Measurements from ENCODE around the gene IFNG.

Gene IFNG

GRCh38 chr12:68169213-68169889 lies 9.8 kb upstream of the IFNG start:
- in situ Hi-C loops (cut with MboI; ENCODE audit: low sequenced_read_pairs): no loop called here

- in situ Hi-C loops (cut with MboI; ENCODE audit: low sequenced_read_pairs): no loop called here
Observed at GRCh38 chr12:68166317-68166831, 6.8 kb upstream of the IFNG start.

- in situ Hi-C loops (cut with MboI; ENCODE audit: low sequenced_read_pairs): no loop called here
Observed at GRCh38 chr12:68163560-68164081, 4.1 kb upstream of the IFNG start.

GRCh38 chr12:68162374-68162773 lies 2.8 kb upstream of the IFNG start:
- in situ Hi-C loops (cut with MboI; ENCODE audit: low sequenced_read_pairs): no loop called here

- in situ Hi-C loops (cut with MboI; ENCODE audit: low sequenced_read_pairs): no loop called here
Observed at GRCh38 chr12:68158432-68158831, 1.1 kb downstream of the IFNG start.

- in situ Hi-C loops (cut with MboI; ENCODE audit: low sequenced_read_pairs): no loop called here
Observed at GRCh38 chr12:68157380-68157779, 2.2 kb downstream of the IFNG start.

GRCh38 chr12:68156636-68157035 lies 2.9 kb downstream of the IFNG start:
- in situ Hi-C loops (cut with MboI; ENCODE audit: low sequenced_read_pairs): no loop called here

- in situ Hi-C loops (cut with MboI; ENCODE audit: low sequenced_read_pairs): no loop called here
Observed at GRCh38 chr12:68154779-68155178, 4.8 kb downstream of the IFNG start.

- in situ Hi-C loops (cut with MboI; ENCODE audit: low sequenced_read_pairs): no loop called here
Observed at GRCh38 chr12:68148261-68148951, 11.1 kb downstream of the IFNG start.

GRCh38 chr12:68140556-68140955 lies 19.0 kb downstream of the IFNG start:
- in situ Hi-C loops (cut with MboI; ENCODE audit: low sequenced_read_pairs): no loop called here

GRCh38 chr12:68139941-68140340 lies 19.6 kb downstream of the IFNG start:
- in situ Hi-C loops (cut with MboI; ENCODE audit: low sequenced_read_pairs): no loop called here

GRCh38 chr12:68139001-68139400 lies 20.5 kb downstream of the IFNG start:
- in situ Hi-C loops (cut with MboI; ENCODE audit: low sequenced_read_pairs): no loop called here

GRCh38 chr12:68138480-68138879 lies 21.1 kb downstream of the IFNG start:
- in situ Hi-C loops (cut with MboI; ENCODE audit: low sequenced_read_pairs): no loop called here

GRCh38 chr12:68137335-68137830 lies 22.2 kb downstream of the IFNG start:
- in situ Hi-C loops (cut with MboI; ENCODE audit: low sequenced_read_pairs): no loop called here

GRCh38 chr12:68135520-68135919 lies 24.0 kb downstream of the IFNG start:
- in situ Hi-C loops (cut with MboI; ENCODE audit: low sequenced_read_pairs): no loop called here

GRCh38 chr12:68131867-68132414 lies 27.6 kb downstream of the IFNG start:
- in situ Hi-C loops (cut with MboI; ENCODE audit: low sequenced_read_pairs): no loop called here

- in situ Hi-C loops (cut with MboI; ENCODE audit: low sequenced_read_pairs): no loop called here
Observed at GRCh38 chr12:68129979-68130378, 29.6 kb downstream of the IFNG start.

- in situ Hi-C loops (cut with MboI; ENCODE audit: low sequenced_read_pairs): no loop called here
Observed at GRCh38 chr12:68122236-68122920, 37.2 kb downstream of the IFNG start.

GRCh38 chr12:68121143-68121542 lies 38.4 kb downstream of the IFNG start:
- in situ Hi-C loops (cut with MboI; ENCODE audit: low sequenced_read_pairs): no loop called here

GRCh38 chr12:68119724-68120211 lies 39.8 kb downstream of the IFNG start:
- in situ Hi-C loops (cut with MboI; ENCODE audit: low sequenced_read_pairs): no loop called here

GRCh38 chr12:68119250-68119649 lies 40.3 kb downstream of the IFNG start:
- in situ Hi-C loops (cut with MboI; ENCODE audit: low sequenced_read_pairs): no loop called here
